Adrenal gland (tissue), 12 donors: ENCODE results near the gene FOXR2. TPM values are rescaled to one million over a fixed set of nuclear protein-coding genes. Genes with fewer than 3 reads are reported as not detected.

Source experiments
- DNase-seq, 7 donors: peaks; one replicate each; pipeline ENCODE4 v3.0.0-alpha.2; 2019 to 2020
- H3K27ac ChIP-seq, 5 donors: fragments of 200-600 bp; sonication (generic) in 4 of 5; 1 replicate in 3 of 5; 2 replicates in 2 of 5; pipeline versions ENCODE4 v1.5.1 to v1.8.0; 2016 to 2020; ENCODE audit warnings: mild to moderate bottlenecking in 1 of 5
- H3K27me3 ChIP-seq: fragments of 200-600 bp; 2 replicates; pipeline ENCODE4 v1.8.0; 2021
- H3K36me3 ChIP-seq, 2 donors: fragments of 200-600 bp; replicated peaks in 1 of 2; 1 replicate in 1 of 2; 2 replicates in 1 of 2; pipeline versions ENCODE4 v1.5.1 to v1.8.0; 2018 to 2022
- H3K4me1 ChIP-seq, 2 donors: fragments of 200-600 bp; replicated peaks in 1 of 2; 1 replicate in 1 of 2; 2 replicates in 1 of 2; pipeline versions ENCODE4 v1.5.1 to v1.8.0; 2018 to 2021
- H3K4me3 ChIP-seq, 4 donors: fragments of 200-600 bp; sonication (generic) in 3 of 4; one replicate each; pipeline ENCODE4 v1.5.1; 2016 to 2018
- H3K9me3 ChIP-seq, 3 donors: fragments of 200-600 bp; sonication (generic) in 1 of 3; replicated peaks in 1 of 3; 1 replicate in 2 of 3; 2 replicates in 1 of 3; pipeline versions ENCODE4 v1.5.1 to v1.8.0; 2016 to 2021
- POLR2A ChIP-seq, 2 donors: fragments of 450-650 bp; IDR thresholded peaks; one replicate each; pipeline ENCODE4 v1.6.1; 2017; ENCODE audit warnings: antibody characterized with exemption in 2 of 2, mild to moderate bottlenecking in 2 of 2, moderate library complexity in 1 of 2
- WGBS, 4 donors: extraction: QIAGEN DNeasy Blood & Tissue Kit in 2 of 4; methylation state at CpG; one replicate each; pipeline versions ENCODE4 v1.1.5 to v1.1.7; 2013 to 2017; 5-methylcytosine and 5-hydroxymethylcytosine counted together
- intact Hi-C, 2 donors: fragments of 100-400 bp; cut with DNase I; formaldehyde crosslinking; loops; one replicate each; pipeline versions ENCODE4 v1.14.1 to v1.15.0; 2022 to 2023
- polyA plus RNA-seq, 3 donors: library from polyadenylated mRNA; stranded (reverse); fragments of 200-250 nt in 2 of 3; fragments of 350-450 nt in 1 of 3; fragmentation: Illumina TruSeq in 1 of 3; extraction: RNeasy Lipid Tissue Mini Kit (QIAGEN cat#74804) in 1 of 3; gene quantifications; one replicate each; pipeline ENCODE4 v1.2.3, GENCODE V29; 2013 to 2014
- total RNA-seq, 9 donors: library from RNA; depleted of rRNA in 4 of 9; stranded (reverse); fragments of >200 nt in 4 of 9; fragments of 120-200 nt in 1 of 9; fragmentation: NEBNext Ultra II Directional in 1 of 9; extraction: Animal tissue kit (Norgen Biotek cat#: 25700) in 1 of 9; gene quantifications; one replicate each; pipeline versions ENCODE4 v1.1.0 to v1.2.4, GENCODE V29; 2013 to 2023
- TF ChIP-seq, protein P1 (sequence below), 6 experiments: fragments of 450-650 bp in 4 of 6; fragments of 200-600 bp in 2 of 6; sonication (generic) in 1 of 6; IDR thresholded peaks; 1 replicate in 5 of 6; 2 replicates in 1 of 6; pipeline versions ENCODE4 v1.5.1 to v1.8.0; 2016 to 2021; ENCODE audit warnings: antibody characterized with exemption in 6 of 6, mild to moderate bottlenecking in 2 of 6, moderate library complexity in 1 of 6
- donor health status: healthy with polysubstance abuse.
- donor health status: Bipolar disorder and iron deficiency.
- donor health status: DM: yes; HTN: yes; CAD: no.
- donor health status: DM: no; HTN: no; CAD: no.
- donor health status: DM: no; HTN: no; CAD: no.
- donor health status: DM: yes; HTN: yes; CAD: no.

The FOXR2 gene
- total and polyA plus RNA-seq, 12 donors: not detected

DNA sequence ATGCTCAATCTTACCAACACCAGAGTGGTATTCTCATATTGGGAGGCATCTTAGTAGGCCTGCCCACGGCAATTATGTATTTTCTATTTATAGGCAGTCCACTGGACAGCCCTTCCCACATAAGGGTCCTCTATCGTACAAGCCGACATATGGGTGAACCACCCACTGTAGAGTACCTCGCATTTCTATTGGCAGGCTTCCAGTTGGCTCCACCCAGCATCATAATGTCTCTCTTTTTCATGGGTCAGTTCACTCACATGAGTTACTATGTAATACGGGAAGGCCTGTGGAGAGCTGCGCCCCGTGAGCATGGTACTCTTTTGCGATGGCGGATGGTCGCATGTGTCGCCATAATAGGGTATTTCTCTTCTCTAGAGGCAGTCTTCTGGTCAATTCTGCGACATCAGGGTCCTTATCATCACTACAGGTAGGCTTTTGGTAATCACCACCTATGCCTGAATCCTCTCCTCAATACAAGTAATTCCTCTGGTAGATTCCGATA, 29.4 kb upstream of the FOXR2 start:
- no peak for DNase-seq
- H3K9me3 ChIP-seq: no peaks in the 10 kb centered on the region
- H3K27me3 ChIP-seq: peaks cover 7% of the 10 kb centered on the region
- H3K4me3 ChIP-seq: no peak overlapping the region
- no peak for TF ChIP-seq POLR2A (IDR thresholded peaks at IDR 0.05)
- 81 to 89% (median 85%) methylated on average over 9 to 13 of the region's 13 CpGs for WGBS, 4 donors
- no peaks in the 10 kb centered on the region for H3K4me1 ChIP-seq
- no peak overlapping the region for H3K27ac ChIP-seq
- intact Hi-C loops: no loop called here
- no peaks in the 10 kb centered on the region for H3K36me3 ChIP-seq

DNA sequence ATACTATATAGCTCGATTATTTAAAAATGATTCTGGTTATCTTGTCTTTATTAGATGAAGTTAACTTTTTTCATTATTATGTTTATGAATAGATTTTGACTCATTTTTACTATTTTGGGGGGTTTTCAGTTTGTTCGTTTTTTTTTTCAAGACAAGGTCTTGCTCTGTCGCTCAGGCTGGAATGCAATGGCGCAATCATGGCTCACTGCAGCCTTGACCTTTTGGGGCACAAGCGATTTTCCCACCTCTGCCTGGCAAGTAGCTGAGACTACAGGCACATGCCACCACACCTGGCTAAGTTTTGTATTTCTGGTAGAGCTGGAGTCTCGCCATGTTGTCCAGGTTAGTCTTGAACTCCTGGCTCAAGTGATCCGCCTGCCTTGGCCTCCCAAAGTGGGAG, 24.9 kb upstream of the FOXR2 start:
- H3K36me3 ChIP-seq: no peaks in the 10 kb centered on the region
- H3K4me3 ChIP-seq: no peak overlapping the region
- no peak for DNase-seq
- no peaks in the 10 kb centered on the region for H3K4me1 ChIP-seq
- TF ChIP-seq, protein P1, sequence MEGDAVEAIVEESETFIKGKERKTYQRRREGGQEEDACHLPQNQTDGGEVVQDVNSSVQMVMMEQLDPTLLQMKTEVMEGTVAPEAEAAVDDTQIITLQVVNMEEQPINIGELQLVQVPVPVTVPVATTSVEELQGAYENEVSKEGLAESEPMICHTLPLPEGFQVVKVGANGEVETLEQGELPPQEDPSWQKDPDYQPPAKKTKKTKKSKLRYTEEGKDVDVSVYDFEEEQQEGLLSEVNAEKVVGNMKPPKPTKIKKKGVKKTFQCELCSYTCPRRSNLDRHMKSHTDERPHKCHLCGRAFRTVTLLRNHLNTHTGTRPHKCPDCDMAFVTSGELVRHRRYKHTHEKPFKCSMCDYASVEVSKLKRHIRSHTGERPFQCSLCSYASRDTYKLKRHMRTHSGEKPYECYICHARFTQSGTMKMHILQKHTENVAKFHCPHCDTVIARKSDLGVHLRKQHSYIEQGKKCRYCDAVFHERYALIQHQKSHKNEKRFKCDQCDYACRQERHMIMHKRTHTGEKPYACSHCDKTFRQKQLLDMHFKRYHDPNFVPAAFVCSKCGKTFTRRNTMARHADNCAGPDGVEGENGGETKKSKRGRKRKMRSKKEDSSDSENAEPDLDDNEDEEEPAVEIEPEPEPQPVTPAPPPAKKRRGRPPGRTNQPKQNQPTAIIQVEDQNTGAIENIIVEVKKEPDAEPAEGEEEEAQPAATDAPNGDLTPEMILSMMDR (IDR thresholded peaks at IDR 0.05): no peak
- TF ChIP-seq POLR2A (IDR thresholded peaks at IDR 0.05): no peak
- 54 to 66% (median 60%) methylated on average over 5 to 7 of the region's 7 CpGs for WGBS, 4 donors
- no peaks in the 10 kb centered on the region for H3K9me3 ChIP-seq
- intact Hi-C loops: no loop called here
- H3K27me3 ChIP-seq: peaks cover 7% of the 10 kb centered on the region
- no peak overlapping the region for H3K27ac ChIP-seq

DNA sequence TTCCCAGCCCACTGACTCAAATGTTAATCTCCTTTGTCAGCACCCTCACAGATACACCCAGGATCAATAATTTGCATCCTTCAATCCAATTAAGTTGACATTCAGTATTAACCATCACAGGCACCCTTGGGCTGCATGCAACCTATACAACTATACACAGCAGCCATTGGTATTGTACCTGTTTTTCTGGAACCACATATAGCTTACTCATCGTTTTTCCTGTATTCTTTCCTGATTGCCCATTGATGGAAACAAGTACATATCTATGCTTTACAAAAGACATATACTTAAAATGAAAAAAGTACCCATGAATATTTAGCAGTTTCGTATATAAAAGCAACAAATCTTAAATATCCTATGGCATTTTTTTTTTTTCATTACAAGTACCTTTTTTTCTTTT, 3.7 kb upstream of the FOXR2 start:
- no peak for TF ChIP-seq POLR2A (IDR thresholded peaks at IDR 0.05)
- TF ChIP-seq, protein P1 (IDR thresholded peaks at IDR 0.05): no peak
- 40 to 58% (median 50%) methylated on average over 2 of the region's 2 CpGs for WGBS, 4 donors
- DNase-seq: no peak

DNA sequence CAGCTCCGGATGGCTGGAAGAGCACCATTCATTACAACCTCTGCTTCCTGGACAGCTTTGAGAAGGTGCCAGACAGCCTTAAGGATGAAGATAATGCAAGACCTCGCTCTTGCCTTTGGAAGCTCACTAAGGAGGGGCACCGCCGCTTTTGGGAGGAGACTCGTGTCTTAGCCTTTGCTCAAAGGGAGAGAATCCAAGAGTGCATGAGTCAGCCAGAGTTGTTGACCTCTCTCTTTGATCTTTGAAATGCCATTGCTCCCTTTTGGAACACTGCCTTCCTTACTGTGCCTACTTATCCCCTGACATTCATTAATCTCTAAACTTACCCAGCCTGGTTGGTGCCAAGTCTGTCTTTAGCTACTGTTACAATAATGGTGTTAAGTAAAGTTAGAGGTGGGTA, 1.2 kb downstream of the FOXR2 start:
- TF ChIP-seq, protein P1 (IDR thresholded peaks at IDR 0.05): no peak
- no peak for TF ChIP-seq POLR2A (IDR thresholded peaks at IDR 0.05)
- Histone ChIP-seq H3K4me1 (no peaks in the 10 kb centered on the region), H3K27ac (no peak overlapping the region), H3K9me3 (no peaks in the 10 kb centered on the region), H3K4me3 (no peak overlapping the region), H3K27me3 (peaks cover 13% of the 10 kb centered on the region), H3K36me3 (no peaks in the 10 kb centered on the region)
- peak; percentile 36 to 83 (median 66) for DNase-seq
- intact Hi-C loops: no loop called here
- 20 to 38% (median 33%) methylated on average over 3 to 5 of the region's 5 CpGs for WGBS, 4 donors

More for the DNA sequence above, 3.7 kb upstream of the FOXR2 start:
- H3K27ac ChIP-seq: no peak overlapping the region
- H3K36me3 ChIP-seq: no peaks in the 10 kb centered on the region
- no peaks in the 10 kb centered on the region for H3K9me3 ChIP-seq
- intact Hi-C loops: no loop called here
- H3K4me3 ChIP-seq: no peak overlapping the region
- H3K27me3 ChIP-seq: peaks cover 6% of the 10 kb centered on the region
- H3K4me1 ChIP-seq: no peaks in the 10 kb centered on the region

DNA sequence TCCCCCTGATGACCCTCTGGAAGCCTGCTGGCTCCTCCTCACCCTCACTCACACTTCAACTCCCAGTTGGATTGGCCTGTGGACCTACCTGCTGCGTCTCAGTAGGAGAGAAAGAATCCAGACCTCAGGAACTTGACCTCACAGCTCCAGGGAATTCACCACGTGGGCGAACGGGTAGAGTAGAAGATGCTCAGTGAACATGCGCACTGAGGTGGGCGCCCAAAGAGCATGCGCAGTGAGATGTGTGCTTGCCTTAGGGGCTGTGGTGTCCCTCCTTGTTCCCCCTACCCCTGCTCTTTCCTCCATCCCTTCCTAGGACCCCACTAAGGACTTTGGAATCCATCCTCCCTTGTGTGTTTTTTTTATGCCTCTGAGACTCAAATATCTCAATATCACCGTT, 12.9 kb downstream of the FOXR2 start:
- Histone ChIP-seq H3K4me3 (no peak overlapping the region), H3K4me1 (no peaks in the 10 kb centered on the region), H3K27me3 (peaks cover 13% of the 10 kb centered on the region), H3K9me3 (no peaks in the 10 kb centered on the region), H3K36me3 (no peaks in the 10 kb centered on the region), H3K27ac (no peak overlapping the region)
- DNase-seq: no peak
- intact Hi-C loops: no loop called here
- 71 to 88% (median 85%) methylated on average over 3 to 8 of the region's 8 CpGs for WGBS, 4 donors
- TF ChIP-seq POLR2A (IDR thresholded peaks at IDR 0.05): no peak
- TF ChIP-seq, protein P1 (IDR thresholded peaks at IDR 0.05): no peak
